H1 (cell line): ENCODE data around the gene GAN.

Source experiments
- EP300 ChIP-seq, 2 experiments: IDR thresholded peaks; 1 replicate in 1 of 2; 2 replicates in 1 of 2; pipeline ENCODE4 v1.6.1; 2011 to 2012; ENCODE audit warnings: low read depth in 2 of 2, low read length in 2 of 2, mild to moderate bottlenecking in 2 of 2, borderline replicate concordance in 1 of 2, inconsistent platforms in 1 of 2, moderate library complexity in 1 of 2
- EZH2 ChIP-seq: fragments of 200-600 bp; sonication (generic); IDR thresholded peaks from 2 replicates; pipeline ENCODE4 v1.7.1; 2012; ENCODE audit warnings: low read depth, mild to moderate bottlenecking, moderate library complexity, low read length, inconsistent platforms; ENCODE audit not compliant: severe bottlenecking
- PHF8 ChIP-seq: fragments of 200-600 bp; sonication (generic); conservative IDR thresholded peaks from 2 replicates; pipeline ENCODE4 v1.7.1; 2012; ENCODE audit warnings: low read depth, mild to moderate bottlenecking, inconsistent platforms, low read length, moderate library complexity
- POLR2AphosphoS5 ChIP-seq: IDR thresholded peaks from 2 replicates; pipeline ENCODE4 v1.6.1; 2011; ENCODE audit warnings: low read depth, low read length
- SUZ12 ChIP-seq: fragments of 200-600 bp; sonication (generic); IDR thresholded peaks from 2 replicates; pipeline ENCODE4 v1.6.1; 2012; ENCODE audit warnings: mild to moderate bottlenecking, inconsistent platforms, low read length, moderate library complexity, mixed read lengths
- TBP ChIP-seq: IDR thresholded peaks from 2 replicates; pipeline ENCODE4 v1.6.1; 2011; ENCODE audit warnings: low read depth, low read length, improper control_type of control experiment
- TEAD4 ChIP-seq: IDR thresholded peaks from 2 replicates; pipeline ENCODE4 v1.6.1; 2012; ENCODE audit warnings: low read depth, low read length, inconsistent platforms, mixed read lengths
- TF ChIP-seq, protein P1 (sequence below): IDR thresholded peaks from 2 replicates; pipeline ENCODE4 v1.6.1; 2011; ENCODE audit warnings: low read length, improper control_type of control experiment
- TF ChIP-seq, protein P2 (sequence below), 3 experiments: IDR thresholded peaks; 1 replicate in 2 of 3; 2 replicates in 1 of 3; pipeline versions ENCODE4 v1.5.1 to v1.6.1; 2011; ENCODE audit warnings: low read length in 3 of 3, mild to moderate bottlenecking in 3 of 3, inconsistent platforms in 2 of 3, low read depth in 1 of 3, moderate library complexity in 1 of 3; ENCODE audit not compliant: insufficient read depth in 1 of 3; ENCODE audit errors: control extremely low read depth in 1 of 3

GRCh38 chr16:81421126-81421525, 106.4 kb downstream of the GAN start:
- TF ChIP-seq, protein P1, sequence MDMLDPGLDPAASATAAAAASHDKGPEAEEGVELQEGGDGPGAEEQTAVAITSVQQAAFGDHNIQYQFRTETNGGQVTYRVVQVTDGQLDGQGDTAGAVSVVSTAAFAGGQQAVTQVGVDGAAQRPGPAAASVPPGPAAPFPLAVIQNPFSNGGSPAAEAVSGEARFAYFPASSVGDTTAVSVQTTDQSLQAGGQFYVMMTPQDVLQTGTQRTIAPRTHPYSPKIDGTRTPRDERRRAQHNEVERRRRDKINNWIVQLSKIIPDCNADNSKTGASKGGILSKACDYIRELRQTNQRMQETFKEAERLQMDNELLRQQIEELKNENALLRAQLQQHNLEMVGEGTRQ: no peak
- no peak for TF ChIP-seq PHF8
- no peak for TF ChIP-seq POLR2AphosphoS5
- no peak for TF ChIP-seq TBP
- TF ChIP-seq, protein P2, sequence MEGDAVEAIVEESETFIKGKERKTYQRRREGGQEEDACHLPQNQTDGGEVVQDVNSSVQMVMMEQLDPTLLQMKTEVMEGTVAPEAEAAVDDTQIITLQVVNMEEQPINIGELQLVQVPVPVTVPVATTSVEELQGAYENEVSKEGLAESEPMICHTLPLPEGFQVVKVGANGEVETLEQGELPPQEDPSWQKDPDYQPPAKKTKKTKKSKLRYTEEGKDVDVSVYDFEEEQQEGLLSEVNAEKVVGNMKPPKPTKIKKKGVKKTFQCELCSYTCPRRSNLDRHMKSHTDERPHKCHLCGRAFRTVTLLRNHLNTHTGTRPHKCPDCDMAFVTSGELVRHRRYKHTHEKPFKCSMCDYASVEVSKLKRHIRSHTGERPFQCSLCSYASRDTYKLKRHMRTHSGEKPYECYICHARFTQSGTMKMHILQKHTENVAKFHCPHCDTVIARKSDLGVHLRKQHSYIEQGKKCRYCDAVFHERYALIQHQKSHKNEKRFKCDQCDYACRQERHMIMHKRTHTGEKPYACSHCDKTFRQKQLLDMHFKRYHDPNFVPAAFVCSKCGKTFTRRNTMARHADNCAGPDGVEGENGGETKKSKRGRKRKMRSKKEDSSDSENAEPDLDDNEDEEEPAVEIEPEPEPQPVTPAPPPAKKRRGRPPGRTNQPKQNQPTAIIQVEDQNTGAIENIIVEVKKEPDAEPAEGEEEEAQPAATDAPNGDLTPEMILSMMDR (IDR thresholded peaks at IDR 0.05; ENCODE audit: control extremely low read depth in 1 of 3, insufficient read depth in 1 of 3, low read depth in 1 of 3, low read length in 3 of 3): no peak
- TF ChIP-seq EP300 (IDR thresholded peaks at IDR 0.05; ENCODE audit: borderline replicate concordance in 1 of 2, low read depth in 2 of 2, low read length in 2 of 2): no peak
- TF ChIP-seq SUZ12: no peak
- TF ChIP-seq TEAD4: no peak
- no peak for TF ChIP-seq EZH2
